Stimulated activated CD4-positive, alpha-beta T cell treated with anti-CD3 and anti-CD28 coated beads, TNF-alpha, amount 100 ng/mL, for 24 hours (primary cell): Measurements from ENCODE around the gene ZNF287.

ENCODE experiments used
- DNase-seq, 3 experiments: peaks; one replicate each; pipeline ENCODE4 v3.0.0-alpha.2; 2020; ENCODE audit warnings: low read depth in 3 of 3

ZNF287 gene

GRCh38 chr17:16516594-16517051 is 52.4 kb downstream of the ZNF287 start:
- no peak for DNase-seq

GRCh38 chr17:16515933-16516332 is 53.1 kb downstream of the ZNF287 start:
- DNase-seq: no peak

GRCh38 chr17:16513873-16514272 is 55.1 kb downstream of the ZNF287 start:
- DNase-seq: no peak

- no peak for DNase-seq
Measured at GRCh38 chr17:16512011-16512410, 57.0 kb downstream of the ZNF287 start.

GRCh38 chr17:16511593-16511992 is 57.4 kb downstream of the ZNF287 start:
- DNase-seq: no peak

GRCh38 chr17:16507918-16508533 is 61.0 kb downstream of the ZNF287 start:
- no peak for DNase-seq

- DNase-seq: no peak
Measured at GRCh38 chr17:16506188-16506587, 62.8 kb downstream of the ZNF287 start.

- DNase-seq: no peak
Measured at GRCh38 chr17:16504984-16505383, 64.0 kb downstream of the ZNF287 start.
